ENCODE measurements around the gene TENM4.
"Not testable (repeated sequence)": the region's sequence is repeated elsewhere in the genome, so short reads cannot be mapped to it uniquely, and the experiment has no call there.

The TENM4 gene

DNA sequence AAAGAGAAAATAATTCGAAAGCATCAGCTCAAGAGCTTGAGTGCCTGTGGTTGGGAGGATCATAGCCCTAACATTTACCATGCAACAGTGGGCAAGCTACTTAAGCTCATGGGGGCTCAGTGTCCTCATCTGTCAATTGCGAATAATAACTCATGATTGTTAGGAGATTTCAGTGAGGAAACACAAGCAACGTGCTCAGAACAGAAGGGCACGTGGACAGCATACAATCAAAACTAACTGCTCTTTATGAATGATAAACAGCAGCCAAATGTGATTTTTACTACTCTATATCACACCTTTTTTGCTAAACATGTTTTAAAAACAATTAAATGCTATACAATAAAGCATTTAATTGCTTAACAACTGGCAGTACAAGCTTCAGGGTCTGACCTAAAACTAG lies 556.1 kb downstream of the TENM4 start:
- ChIA-PET POLR2A (no interaction called here), CTCF (interaction anchor here (0.6 to 0.9 kb wide), 2 partner anchors 11 to 38 kb away, joined by 3 read pairs; no protein-coding TSS in a partner anchor)
- Histone ChIP-seq H3K4me3 (ENCODE audit: low read depth, low read length) (no peak overlapping the region), H3K36me3 (ENCODE audit: control insufficient read depth in 2 of 2, insufficient read depth in 1 of 2, low read length in 2 of 2) (no peaks in the 10 kb centered on the region), H3K27ac (ENCODE audit: extremely low read depth, low read depth, low read length) (no peak overlapping the region), H3K4me1 (ENCODE audit: control insufficient read depth, insufficient read depth, low read length) (no peaks in the 10 kb centered on the region), H3K9me3 (ENCODE audit: control insufficient read depth, insufficient read depth, low read depth, low read length) (no peaks in the 10 kb centered on the region)
- TF ChIP-seq GFI1B (tag by site-specific recombination; IDR thresholded peaks at IDR 0.05): no peak
- TF ChIP-seq, protein P1, sequence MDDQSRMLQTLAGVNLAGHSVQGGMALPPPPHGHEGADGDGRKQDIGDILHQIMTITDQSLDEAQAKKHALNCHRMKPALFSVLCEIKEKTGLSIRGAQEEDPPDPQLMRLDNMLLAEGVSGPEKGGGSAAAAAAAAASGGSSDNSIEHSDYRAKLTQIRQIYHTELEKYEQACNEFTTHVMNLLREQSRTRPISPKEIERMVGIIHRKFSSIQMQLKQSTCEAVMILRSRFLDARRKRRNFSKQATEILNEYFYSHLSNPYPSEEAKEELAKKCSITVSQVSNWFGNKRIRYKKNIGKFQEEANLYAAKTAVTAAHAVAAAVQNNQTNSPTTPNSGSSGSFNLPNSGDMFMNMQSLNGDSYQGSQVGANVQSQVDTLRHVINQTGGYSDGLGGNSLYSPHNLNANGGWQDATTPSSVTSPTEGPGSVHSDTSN (CRISPR knock-in tag; IDR thresholded peaks at IDR 0.05): no peak
- TF ChIP-seq ZNF146 (tag by site-specific recombination; IDR thresholded peaks at IDR 0.05): no peak
- TF ChIP-seq ZBTB1 (tag by site-specific recombination; IDR thresholded peaks at IDR 0.05): no peak
- TF ChIP-seq ZFHX2 (tag by site-specific recombination; conservative IDR thresholded peaks at IDR 0.05): no peak
- TF ChIP-seq ZXDB (tag by site-specific recombination; IDR thresholded peaks at IDR 0.05): no peak
- TF ChIP-seq HOXC10 (CRISPR knock-in tag; IDR thresholded peaks at IDR 0.05): no peak
- no peak for TF ChIP-seq HOXA7 (CRISPR knock-in tag; IDR thresholded peaks at IDR 0.05; ENCODE audit: borderline replicate concordance)
- TF ChIP-seq GLIS1 (tag by site-specific recombination; IDR thresholded peaks at IDR 0.05): no peak
- TF ChIP-seq SETDB1 (IDR thresholded peaks at IDR 0.05; ENCODE audit: insufficient read length, low read length): no peak
- TF ChIP-seq ZNF174 (tag by site-specific recombination; IDR thresholded peaks at IDR 0.05): no peak
- no peak for TF ChIP-seq GLI4 (tag by site-specific recombination; IDR thresholded peaks at IDR 0.05)

DNA sequence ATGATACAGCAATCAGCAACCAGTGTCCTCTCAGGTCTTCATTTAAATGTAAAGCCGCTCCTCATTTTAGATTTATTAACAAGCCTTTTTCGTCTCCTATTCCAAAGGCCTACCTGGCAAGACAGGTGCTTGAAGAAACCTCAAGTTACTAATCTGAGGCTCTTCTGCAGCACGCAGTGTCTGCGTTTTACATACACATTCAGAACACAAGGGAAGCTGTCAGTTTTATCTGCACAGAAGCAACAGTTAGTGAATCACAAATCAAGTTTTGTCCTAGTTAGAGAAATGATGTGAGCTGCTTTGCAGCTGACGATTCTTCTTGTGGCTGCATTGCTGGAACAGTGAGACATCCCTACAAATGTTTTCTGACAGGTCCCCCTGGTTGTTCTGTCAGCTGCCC lies 557.3 kb downstream of the TENM4 start:
- no peaks in the 10 kb centered on the region for H3K9me3 ChIP-seq (ENCODE audit: control insufficient read depth, insufficient read depth, low read depth, low read length)
- CTCF ChIA-PET: interaction anchor here (1.4 kb wide), 1 partner anchor 238 kb away, joined by 3 read pairs; no protein-coding TSS in a partner anchor
- no peaks in the 10 kb centered on the region for H3K36me3 ChIP-seq (ENCODE audit: control insufficient read depth in 2 of 2, insufficient read depth in 1 of 2, low read length in 2 of 2)

DNA sequence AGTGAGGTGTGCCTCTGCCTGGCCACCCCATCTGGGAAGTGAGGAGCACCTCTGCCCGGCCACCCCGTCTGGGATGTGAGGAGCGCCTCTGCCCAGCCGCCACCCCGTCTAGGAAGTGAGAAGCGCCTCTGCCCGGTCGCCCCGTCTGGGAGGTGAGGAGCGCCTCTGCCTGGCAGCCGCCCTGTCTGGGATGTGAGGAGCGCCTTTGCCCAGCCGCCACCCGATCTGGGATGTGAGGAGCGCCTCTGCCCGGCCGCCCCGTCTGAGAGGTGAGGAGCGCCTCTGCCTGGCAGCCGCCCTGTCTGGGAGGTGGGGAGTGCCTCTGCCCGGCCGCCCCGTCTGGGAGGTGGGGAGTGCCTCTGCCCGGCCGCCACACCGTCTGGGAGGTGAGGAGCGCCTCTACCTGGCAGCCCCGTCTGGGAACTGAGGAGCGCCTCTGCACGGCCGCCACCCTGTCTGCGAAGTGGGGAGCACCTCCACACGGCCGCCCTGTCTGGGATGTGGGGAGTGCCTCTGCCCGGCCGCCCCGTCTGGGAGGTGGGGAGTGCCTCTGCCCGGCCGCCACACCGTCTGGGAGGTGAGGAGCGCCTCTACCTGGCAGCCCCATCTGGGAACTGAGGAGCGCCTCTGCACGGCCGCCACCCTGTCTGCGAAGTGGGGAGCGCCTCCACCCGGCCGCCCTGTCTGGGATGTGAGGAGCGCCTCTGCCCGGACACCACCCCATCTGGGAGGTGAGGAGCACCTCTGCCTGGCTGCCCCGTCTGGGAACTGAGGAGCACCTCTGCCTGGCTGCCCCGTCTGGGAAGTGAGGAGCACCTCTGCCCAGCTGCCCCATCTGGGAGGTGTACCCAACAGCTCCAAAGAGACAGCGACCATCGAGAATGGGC lies 561.5 kb downstream of the TENM4 start:
- H3K4me3 ChIP-seq (ENCODE audit: low read depth, low read length); CTCF ChIA-PET; H3K27ac ChIP-seq (ENCODE audit: extremely low read depth, low read depth, low read length); H3K36me3 ChIP-seq (ENCODE audit: control insufficient read depth in 2 of 2, insufficient read depth in 1 of 2, low read length in 2 of 2); H3K4me1 ChIP-seq (ENCODE audit: control insufficient read depth, insufficient read depth, low read length); POLR2A ChIA-PET; H3K9me3 ChIP-seq (ENCODE audit: control insufficient read depth, insufficient read depth, low read depth, low read length): not testable (repeated sequence)

More for the DNA sequence above, 557.3 kb downstream of the TENM4 start:
- TF ChIP-seq, protein P2, sequence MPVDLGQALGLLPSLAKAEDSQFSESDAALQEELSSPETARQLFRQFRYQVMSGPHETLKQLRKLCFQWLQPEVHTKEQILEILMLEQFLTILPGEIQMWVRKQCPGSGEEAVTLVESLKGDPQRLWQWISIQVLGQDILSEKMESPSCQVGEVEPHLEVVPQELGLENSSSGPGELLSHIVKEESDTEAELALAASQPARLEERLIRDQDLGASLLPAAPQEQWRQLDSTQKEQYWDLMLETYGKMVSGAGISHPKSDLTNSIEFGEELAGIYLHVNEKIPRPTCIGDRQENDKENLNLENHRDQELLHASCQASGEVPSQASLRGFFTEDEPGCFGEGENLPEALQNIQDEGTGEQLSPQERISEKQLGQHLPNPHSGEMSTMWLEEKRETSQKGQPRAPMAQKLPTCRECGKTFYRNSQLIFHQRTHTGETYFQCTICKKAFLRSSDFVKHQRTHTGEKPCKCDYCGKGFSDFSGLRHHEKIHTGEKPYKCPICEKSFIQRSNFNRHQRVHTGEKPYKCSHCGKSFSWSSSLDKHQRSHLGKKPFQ (tag by site-specific recombination; IDR thresholded peaks at IDR 0.05): no peak
- no peak for TF ChIP-seq ZNF248 (tag by site-specific recombination; IDR thresholded peaks at IDR 0.05)
- no peak overlapping the region for H3K27ac ChIP-seq (ENCODE audit: extremely low read depth, low read depth, low read length)
- no peaks in the 10 kb centered on the region for H3K4me1 ChIP-seq (ENCODE audit: control insufficient read depth, insufficient read depth, low read length)
- no peak overlapping the region for H3K4me3 ChIP-seq (ENCODE audit: low read depth, low read length)
- POLR2A ChIA-PET: no interaction called here

DNA sequence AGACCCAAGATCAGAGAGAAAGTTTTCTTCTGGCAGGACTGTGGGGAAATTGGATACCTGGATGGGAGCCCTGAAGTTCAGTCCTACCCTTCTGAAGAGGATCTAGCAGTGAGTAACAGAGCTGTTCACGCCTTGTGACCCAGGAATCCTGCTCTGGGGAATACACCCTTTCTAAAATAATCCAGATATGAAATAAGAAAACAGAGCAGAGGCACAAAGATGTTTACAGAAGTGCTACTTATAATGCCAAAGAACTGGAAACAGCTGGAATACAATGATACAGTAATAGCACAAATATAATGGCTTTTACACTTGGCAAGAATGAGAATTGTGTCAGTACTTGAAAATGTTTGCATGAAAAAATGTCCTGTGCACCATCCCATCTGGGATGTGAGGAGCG lies 562.2 kb downstream of the TENM4 start:
- CTCF ChIA-PET: no interaction called here
- no peaks in the 10 kb centered on the region for H3K36me3 ChIP-seq (ENCODE audit: control insufficient read depth in 2 of 2, insufficient read depth in 1 of 2, low read length in 2 of 2)
- H3K4me1 ChIP-seq (ENCODE audit: control insufficient read depth, insufficient read depth, low read length): no peaks in the 10 kb centered on the region
- POLR2A ChIA-PET: no interaction called here
- H3K27ac ChIP-seq (ENCODE audit: extremely low read depth, low read depth, low read length): no peak overlapping the region
- no peaks in the 10 kb centered on the region for H3K9me3 ChIP-seq (ENCODE audit: control insufficient read depth, insufficient read depth, low read depth, low read length)
- H3K4me3 ChIP-seq (ENCODE audit: low read depth, low read length): no peak overlapping the region
- TF ChIP-seq ZBTB49 (tag by site-specific recombination; IDR thresholded peaks at IDR 0.05; ENCODE audit: low read depth) (no peak), ZSCAN23 (tag by site-specific recombination; IDR thresholded peaks at IDR 0.05) (no peak), SP2 (tag by site-specific recombination; IDR thresholded peaks at IDR 0.05) (no peak), ZSCAN5A (tag by site-specific recombination; IDR thresholded peaks at IDR 0.05) (no peak), ZNF580 (tag by site-specific recombination; IDR thresholded peaks at IDR 0.05) (no peak), KLF10 (tag by site-specific recombination; IDR thresholded peaks at IDR 0.05) (no peak), ZNF426 (tag by site-specific recombination; IDR thresholded peaks at IDR 0.05) (no peak), SCRT1 (tag by site-specific recombination; IDR thresholded peaks at IDR 0.05; ENCODE audit: borderline replicate concordance) (no peak), GFI1B (tag by site-specific recombination; IDR thresholded peaks at IDR 0.05) (no peak)
